Epithelial cell of proximal tubule (primary cell): ENCODE measurements around the gene FRAT1. TPM values are rescaled to one million over a fixed set of nuclear protein-coding genes. Genes with fewer than 3 reads are reported as not detected.

Experiments
- DNase-seq: peaks from one replicate; pipeline ENCODE4 v3.0.0-alpha.2; 2011; ENCODE audit warnings: low read depth
- H3K4me3 ChIP-seq: 2 replicates; pipeline ENCODE4 v1.5.1; 2011; ENCODE audit warnings: low read depth, mild to moderate bottlenecking, low read length
- total RNA-seq: library from RNA; depleted of rRNA; stranded (reverse); fragments of >200 nt; gene quantifications from 2 replicates; pipeline ENCODE4 v1.2.3, GENCODE V29; 2015
- TF ChIP-seq, protein P1 (sequence below): conservative IDR thresholded peaks from 2 replicates; pipeline ENCODE4 v1.5.1; 2012; ENCODE audit warnings: low read depth, mild to moderate bottlenecking, low read length

Gene FRAT1
- total RNA-seq, 1 donor from 2014 or later: 1.1 TPM

DNA sequence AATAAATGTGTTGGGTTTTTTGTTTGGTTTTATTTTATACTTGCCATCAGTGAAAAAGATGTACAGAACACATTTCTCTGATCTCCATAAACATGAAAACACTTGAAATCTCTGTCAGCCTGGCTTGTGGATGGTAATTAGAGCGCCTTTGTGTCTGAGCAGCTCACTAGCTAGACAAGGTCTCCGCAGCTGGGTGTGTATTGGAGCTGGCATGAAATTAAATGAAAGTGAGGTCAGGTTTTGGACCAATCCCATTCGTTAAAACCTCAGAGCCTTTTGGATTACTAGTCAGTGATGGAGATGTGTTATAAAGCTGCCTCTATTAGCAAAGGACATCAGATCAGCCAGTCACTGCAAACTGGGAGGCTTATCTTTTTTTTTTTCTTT, 2.7 kb downstream of the FRAT1 start:
- H3K4me3 ChIP-seq: no peak overlapping the region
- no peak for DNase-seq
- TF ChIP-seq, protein P1, sequence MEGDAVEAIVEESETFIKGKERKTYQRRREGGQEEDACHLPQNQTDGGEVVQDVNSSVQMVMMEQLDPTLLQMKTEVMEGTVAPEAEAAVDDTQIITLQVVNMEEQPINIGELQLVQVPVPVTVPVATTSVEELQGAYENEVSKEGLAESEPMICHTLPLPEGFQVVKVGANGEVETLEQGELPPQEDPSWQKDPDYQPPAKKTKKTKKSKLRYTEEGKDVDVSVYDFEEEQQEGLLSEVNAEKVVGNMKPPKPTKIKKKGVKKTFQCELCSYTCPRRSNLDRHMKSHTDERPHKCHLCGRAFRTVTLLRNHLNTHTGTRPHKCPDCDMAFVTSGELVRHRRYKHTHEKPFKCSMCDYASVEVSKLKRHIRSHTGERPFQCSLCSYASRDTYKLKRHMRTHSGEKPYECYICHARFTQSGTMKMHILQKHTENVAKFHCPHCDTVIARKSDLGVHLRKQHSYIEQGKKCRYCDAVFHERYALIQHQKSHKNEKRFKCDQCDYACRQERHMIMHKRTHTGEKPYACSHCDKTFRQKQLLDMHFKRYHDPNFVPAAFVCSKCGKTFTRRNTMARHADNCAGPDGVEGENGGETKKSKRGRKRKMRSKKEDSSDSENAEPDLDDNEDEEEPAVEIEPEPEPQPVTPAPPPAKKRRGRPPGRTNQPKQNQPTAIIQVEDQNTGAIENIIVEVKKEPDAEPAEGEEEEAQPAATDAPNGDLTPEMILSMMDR: no peak

DNA sequence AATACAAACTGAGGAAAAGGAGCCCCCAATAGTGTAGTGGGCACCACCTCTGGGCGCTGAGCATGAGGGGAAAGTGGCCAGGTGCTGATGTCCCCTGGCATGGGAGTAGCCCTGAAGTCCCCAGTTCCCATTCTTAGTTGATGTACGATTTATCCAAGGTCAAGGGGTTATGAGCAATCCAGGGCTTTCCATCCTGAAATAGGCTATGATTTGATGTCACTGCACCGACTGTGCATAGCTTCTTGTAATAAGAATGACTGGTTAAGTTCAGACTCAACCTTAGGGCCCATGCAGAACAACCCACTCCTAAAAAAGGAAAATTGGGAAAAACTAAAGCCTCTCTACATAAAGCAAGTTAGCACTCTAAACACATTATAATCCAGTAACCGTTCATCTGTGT, 4.4 kb downstream of the FRAT1 start:
- H3K4me3 ChIP-seq: no peak overlapping the region
- TF ChIP-seq, protein P1: no peak
- no peak for DNase-seq

DNA sequence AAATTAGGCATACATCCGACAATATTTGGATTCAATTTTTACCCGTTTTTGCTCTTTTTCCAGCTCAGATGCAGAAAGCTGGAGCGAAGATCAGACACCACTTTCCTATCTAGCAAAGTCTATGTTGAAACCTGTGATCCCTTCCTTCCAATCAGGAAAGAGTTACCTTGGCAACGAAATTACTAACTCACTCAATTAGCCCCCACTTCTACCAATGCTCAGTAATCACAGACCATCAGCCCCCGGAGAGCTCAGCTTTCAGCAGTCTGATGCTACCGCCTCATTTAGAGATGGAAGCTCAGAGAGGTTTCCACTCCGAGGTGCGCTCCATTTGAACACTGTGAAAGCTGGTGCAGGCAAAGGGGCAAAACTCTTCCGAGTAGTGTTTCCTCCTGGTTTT, 6.7 kb downstream of the FRAT1 start:
- no peak overlapping the region for H3K4me3 ChIP-seq
- no peak for DNase-seq
- TF ChIP-seq, protein P1: no peak

DNA sequence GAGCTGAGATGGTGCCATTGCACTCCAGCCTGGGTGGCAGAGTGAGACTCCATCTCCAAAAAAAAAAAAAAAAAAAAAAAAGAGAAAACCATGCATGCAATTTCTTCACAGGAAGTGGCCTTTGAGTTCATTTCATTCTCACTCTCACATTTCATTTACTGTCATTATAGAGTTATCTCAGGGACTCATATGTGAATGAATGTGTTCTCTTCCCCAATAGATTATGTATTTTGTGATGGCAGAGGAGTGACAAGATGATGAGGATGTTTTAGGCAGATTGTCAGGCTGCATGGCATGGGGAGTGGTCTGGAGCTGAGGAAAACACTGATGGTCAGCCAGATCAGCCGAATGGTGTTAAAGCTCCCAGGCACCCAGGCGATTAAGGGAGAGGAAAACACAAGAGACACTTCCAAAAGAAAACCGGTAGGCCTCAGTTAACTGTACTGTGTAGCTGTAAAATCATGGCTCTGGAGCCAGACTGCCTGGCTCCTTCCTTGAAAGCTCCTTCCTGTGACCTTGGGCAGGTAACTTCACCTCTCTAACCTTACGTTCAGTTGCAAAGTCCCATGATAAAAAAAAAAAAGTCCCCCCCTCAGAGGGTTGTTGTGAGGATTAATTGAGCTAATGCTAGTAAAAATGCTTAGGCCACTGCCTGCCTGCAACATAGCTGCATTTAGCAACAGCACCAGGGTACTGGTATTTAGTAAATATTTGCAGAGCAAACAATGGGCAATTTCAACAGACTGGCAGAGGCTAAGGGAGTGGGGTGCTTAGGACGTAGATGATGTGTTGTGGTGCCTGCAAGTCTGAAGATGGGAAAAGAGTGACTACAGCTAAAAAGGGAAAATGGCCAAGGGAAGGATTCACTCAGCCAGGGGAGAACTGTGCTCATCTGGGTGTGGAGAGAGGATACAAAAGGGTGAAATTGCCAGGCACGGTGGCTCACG, 8.6 kb downstream of the FRAT1 start:
- DNase-seq: no peak
- TF ChIP-seq, protein P1: no peak
- H3K4me3 ChIP-seq: no peak overlapping the region

DNA sequence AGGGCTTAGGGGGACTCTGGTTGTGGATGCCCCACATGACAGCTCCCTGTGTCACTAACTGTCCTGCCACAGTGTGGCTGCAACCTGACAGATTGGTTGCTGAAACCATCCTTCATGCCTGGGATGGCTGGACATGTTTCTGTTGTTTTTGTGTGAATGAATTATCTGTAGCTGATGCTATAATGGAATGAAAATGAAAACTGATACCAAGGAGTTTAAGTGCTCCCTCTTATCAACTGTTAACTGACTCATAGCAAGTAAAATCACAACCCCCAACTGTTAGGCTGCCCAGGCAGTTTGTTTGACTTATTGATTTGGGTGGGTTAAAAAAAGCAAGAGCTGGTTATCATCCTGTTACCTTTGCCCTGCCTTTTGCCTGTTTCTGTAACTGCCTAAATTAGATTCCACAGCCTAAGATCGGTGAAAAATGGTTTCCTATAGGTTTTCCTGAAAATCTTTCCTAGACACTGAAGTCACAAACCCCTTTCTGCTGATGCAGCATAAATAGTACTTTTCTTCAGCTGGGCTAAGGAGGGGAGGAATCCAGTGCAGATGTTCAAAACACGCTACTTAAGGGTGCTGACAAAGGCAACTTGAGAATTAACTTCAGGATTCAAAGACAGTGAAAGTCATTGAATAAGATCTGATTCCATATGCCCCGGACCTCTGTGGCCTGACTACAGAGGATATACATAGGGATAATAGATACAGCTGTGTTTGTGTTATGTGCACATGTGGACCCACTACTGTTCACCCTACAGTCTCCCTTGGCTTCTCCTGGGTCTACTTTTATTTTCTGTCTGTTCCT, 9.8 kb downstream of the FRAT1 start:
- TF ChIP-seq, protein P1: no peak
- no peak for DNase-seq
- no peak overlapping the region for H3K4me3 ChIP-seq

DNA sequence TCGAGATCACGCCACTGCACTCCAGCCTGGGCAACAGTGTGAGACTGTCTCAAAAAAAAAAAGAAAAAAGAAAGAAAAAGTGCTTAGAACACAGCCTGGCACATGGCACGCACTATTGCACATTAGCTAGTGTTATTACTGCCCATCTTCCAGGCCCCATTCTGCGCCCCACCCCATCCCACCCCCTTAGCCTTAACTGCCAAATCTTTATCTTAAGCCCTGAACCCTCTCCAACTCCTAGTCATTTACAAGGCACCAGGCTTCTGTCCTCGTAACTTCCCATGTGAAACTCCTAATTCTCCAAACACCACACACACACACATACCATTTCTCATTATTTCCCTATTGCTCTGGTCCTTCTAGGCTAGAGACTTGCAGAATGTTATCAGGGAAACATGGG, 10.7 kb downstream of the FRAT1 start:
- no peak for DNase-seq
- H3K4me3 ChIP-seq: no peak overlapping the region
- TF ChIP-seq, protein P1: no peak
